ENCODE data around the gene C19orf38.
"Not testable (repeated sequence)": the region's sequence is repeated elsewhere in the genome, so short reads cannot be mapped to it uniquely, and the experiment has no call there.

The C19orf38 gene

GRCh38 chr19:10868872-10869547 lies 20.8 kb downstream of the C19orf38 start:
- no peak for DNase-seq (ENCODE audit: low spot score)
- TF ChIP-seq, protein P1, sequence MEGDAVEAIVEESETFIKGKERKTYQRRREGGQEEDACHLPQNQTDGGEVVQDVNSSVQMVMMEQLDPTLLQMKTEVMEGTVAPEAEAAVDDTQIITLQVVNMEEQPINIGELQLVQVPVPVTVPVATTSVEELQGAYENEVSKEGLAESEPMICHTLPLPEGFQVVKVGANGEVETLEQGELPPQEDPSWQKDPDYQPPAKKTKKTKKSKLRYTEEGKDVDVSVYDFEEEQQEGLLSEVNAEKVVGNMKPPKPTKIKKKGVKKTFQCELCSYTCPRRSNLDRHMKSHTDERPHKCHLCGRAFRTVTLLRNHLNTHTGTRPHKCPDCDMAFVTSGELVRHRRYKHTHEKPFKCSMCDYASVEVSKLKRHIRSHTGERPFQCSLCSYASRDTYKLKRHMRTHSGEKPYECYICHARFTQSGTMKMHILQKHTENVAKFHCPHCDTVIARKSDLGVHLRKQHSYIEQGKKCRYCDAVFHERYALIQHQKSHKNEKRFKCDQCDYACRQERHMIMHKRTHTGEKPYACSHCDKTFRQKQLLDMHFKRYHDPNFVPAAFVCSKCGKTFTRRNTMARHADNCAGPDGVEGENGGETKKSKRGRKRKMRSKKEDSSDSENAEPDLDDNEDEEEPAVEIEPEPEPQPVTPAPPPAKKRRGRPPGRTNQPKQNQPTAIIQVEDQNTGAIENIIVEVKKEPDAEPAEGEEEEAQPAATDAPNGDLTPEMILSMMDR (IDR thresholded peaks at IDR 0.05; ENCODE audit: extremely low read depth, insufficient read depth, missing control alignments) = no peak
- in situ Hi-C loops (cut with MboI; ENCODE audit: low pct_unique_long_range_greater_than_20kb, low sequenced_read_pairs, unreplicated experiment) = no loop called here

DNA sequence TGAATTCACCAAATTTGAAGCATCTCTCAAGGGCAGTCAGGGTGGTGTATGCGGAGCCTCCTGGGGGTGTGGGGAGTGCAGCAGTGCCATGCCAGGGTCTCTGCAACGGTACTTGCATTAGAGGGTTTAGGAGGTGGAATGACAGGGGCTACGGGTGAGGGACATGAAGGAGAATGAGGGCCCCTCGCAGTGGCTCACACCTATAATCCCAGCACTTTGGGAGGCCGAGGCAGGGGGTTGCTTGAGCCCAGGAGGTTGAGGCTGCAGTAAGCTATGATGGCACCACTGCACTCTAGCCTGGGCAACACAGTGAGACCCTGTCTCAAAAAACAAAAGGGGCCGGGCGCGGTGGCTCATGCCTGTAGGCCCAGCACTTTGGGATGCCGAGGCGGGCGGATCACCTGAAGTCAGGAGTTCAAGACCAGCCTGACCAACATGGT lies 21.7 kb downstream of the C19orf38 start:
- in situ Hi-C loops (cut with MboI; ENCODE audit: low pct_unique_long_range_greater_than_20kb, low sequenced_read_pairs, unreplicated experiment); DNase-seq (ENCODE audit: low spot score): not testable (repeated sequence)

- TF ChIP-seq, protein P1 (IDR thresholded peaks at IDR 0.05; ENCODE audit: extremely low read depth, insufficient read depth, missing control alignments) = no peak
- in situ Hi-C loops (cut with MboI; ENCODE audit: low pct_unique_long_range_greater_than_20kb, low sequenced_read_pairs, unreplicated experiment) = no loop called here
- DNase-seq (ENCODE audit: low spot score) = no peak
These were observed 22.3 kb downstream of the C19orf38 start for GRCh38 chr19:10870501-10870954.

GRCh38 chr19:10870955-10871603 lies 22.9 kb downstream of the C19orf38 start, which contains the start of gene CARM1:
TSS of gene CARM1 (plus strand) at chr19:10871553. CDS start at chr19:10871703, 150 bp downstream.
- in situ Hi-C loops (cut with MboI; ENCODE audit: low pct_unique_long_range_greater_than_20kb, low sequenced_read_pairs, unreplicated experiment) = no loop called here
- peak; percentile 100 for DNase-seq (ENCODE audit: low spot score)
- TF ChIP-seq, protein P1 (IDR thresholded peaks at IDR 0.05; ENCODE audit: extremely low read depth, insufficient read depth, missing control alignments) = peak; percentile 99

GRCh38 chr19:10871711-10872545 lies 23.7 kb downstream of the C19orf38 start:
- in situ Hi-C loops (cut with MboI; ENCODE audit: low pct_unique_long_range_greater_than_20kb, low sequenced_read_pairs, unreplicated experiment) = no loop called here
- TF ChIP-seq, protein P1 (IDR thresholded peaks at IDR 0.05; ENCODE audit: extremely low read depth, insufficient read depth, missing control alignments) = no peak
- DNase-seq (ENCODE audit: low spot score) = peak; percentile 54

DNA sequence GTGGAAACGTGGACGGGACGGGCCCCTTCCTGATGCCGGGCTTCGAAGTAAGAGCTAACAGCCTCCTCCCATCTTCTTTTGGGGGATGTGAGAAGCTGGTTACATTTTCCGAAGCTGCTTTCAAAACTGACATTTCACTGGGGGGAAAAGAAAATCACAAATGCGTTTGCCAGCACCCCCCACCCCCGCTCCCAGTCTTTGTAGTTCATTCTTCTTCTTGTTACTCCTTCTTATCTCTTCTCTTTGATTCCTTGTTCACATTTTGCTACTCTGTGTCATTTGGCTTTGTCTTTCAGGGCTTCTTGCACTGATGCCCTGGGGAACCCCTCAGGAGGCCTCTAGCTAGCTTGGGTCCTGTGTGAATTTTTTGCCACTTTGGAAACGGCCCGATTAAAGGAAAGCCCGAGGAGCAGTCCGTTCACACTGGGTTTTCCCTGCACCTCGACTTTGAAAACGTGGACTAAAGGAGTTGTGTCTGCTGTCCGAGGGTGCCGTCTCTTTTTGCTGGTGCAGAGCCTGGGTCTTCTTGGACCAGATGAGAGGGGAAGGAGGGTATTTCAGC lies 24.4 kb downstream of the C19orf38 start:
- TF ChIP-seq, protein P1 (IDR thresholded peaks at IDR 0.05; ENCODE audit: extremely low read depth, insufficient read depth, missing control alignments) = no peak
- no peak for DNase-seq (ENCODE audit: low spot score)
- in situ Hi-C loops (cut with MboI; ENCODE audit: low pct_unique_long_range_greater_than_20kb, low sequenced_read_pairs, unreplicated experiment) = no loop called here

Data from GM13977 (cell line).